ENCODE results near the gene UBAP1L.

- TF ChIP-seq CTCF (conservative IDR thresholded peaks at IDR 0.05) (no peak), EZH2 (IDR thresholded peaks at IDR 0.05; ENCODE audit: low read depth) (no peak)
These were observed 39.7 kb upstream of the UBAP1L start for GRCh38 chr15:65154720-65155119.
